Islet precursor cell (in vitro differentiated cells): ENCODE results near the gene ELF5.

ENCODE experiments used
- DNase-seq: peaks from one replicate; pipeline ENCODE4 v3.0.0-alpha.2; 2018

The ELF5 gene

DNA sequence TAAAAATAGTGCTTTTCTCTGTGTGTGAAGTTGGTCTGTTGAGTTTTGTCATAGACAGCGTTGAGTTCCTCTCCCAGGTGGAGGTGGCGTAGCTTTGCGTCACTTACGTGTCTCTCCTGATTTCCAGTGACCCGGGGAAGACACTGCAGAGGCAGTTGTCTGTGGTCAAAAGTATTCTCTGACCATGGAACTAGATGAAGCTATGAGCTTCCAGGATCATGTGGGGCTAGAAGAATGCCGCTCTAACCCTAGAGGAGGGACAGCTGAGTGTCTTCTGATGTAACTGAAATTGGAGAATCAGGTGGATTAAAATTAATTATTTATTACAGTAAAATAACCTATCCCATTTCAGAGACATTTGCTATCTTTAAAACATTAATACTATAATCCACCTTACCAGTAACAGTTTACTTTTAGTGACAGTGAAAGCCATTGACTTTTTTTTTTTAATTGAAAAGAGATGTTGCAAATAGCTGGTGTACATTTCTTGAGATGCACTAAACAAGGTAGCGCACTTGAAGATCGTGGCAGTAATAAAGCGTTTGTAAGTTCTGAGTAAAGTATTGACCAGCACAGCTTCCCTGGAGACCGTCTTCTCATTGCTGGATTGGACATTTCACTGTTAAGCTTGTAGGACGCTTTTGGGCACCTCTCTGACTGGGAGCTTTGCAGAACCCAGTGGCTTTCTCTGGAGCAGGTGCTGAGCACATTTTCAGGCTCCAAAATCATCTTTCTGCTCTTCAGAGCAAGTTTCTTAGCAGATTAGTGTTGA lies 65.2 kb downstream of the ELF5 start:
- DNase-seq, result no peak

DNA sequence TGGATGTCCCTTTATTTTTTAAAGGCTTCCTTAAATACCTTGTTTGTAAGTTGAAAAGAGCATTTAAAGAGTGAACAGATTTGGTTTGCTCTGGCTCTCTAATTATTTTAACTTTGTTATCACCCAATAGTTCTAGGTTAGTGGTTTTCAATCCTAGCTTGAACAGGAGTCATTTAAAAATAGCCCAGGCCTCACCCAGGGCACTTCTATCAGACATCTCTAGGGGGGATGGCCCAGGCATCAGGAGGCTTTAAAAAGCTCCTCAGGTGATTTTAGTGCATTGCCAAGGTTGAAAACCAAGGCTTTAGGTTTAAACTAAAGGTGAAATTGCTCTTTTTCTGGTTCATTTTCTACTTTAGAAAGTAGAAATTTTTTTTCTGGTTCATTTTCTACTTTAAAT lies 66.5 kb downstream of the ELF5 start:
- no peak for DNase-seq

GRCh38 chr11:34446386-34446785 lies 67.2 kb downstream of the ELF5 start:
- no peak for DNase-seq

DNA sequence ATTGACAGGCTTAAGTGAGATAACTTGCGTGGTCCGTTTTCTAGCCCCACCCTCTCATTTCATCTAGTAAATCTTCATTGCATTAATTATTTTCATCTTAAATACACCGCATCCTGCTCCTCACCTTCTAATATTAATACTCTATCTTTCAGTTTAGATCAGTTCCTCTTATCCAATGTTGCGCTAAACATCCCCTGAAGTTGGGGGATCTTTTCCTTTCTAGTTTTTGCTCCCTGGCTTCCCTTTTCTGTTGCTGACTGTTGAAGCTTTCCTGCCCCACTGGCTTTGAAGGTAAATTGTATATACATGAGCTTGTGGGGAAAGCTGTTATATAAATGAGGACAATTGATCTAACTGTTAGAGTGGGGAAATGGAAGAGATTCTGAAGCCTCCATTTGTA lies 67.6 kb downstream of the ELF5 start:
- no peak for DNase-seq

DNA sequence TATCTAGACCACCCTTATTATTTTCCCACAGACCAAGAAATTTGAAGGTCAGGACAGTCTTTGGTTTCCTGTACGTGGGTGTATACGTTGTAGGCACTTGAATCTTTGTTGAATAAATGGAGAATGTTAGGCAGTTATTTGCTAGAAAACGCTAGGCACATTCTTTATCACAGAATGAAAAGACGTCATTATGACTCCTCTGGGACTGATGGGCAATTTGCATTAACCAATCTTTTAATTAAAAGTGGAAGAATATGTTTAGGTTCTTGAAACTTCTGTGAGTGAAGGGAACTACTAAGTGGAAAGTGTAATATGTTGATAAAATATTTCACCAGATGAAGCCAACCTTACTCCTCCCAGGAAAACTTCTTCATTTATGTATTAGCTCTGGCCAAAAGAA lies 69.2 kb downstream of the ELF5 start:
- no peak for DNase-seq

DNA sequence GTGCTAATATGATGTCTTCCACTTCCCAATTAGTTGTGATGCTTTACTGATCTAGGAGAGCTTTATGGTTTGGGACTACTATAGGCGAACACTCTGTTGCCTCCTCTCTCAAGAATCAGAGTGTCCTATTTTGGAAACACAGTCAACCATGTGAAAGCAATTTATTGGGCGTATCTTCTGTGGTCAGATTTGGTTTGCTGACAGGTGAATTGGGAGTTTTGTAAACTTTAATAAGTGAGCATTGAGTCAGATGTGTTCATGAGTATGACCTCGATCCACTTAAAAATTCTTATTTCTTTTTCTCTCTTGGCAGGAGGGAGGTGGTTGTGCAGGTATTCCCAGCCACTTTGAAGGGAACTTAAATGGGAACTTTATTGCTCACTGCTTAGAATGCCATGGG lies 70.5 kb downstream of the ELF5 start:
- DNase-seq, result no peak

DNA sequence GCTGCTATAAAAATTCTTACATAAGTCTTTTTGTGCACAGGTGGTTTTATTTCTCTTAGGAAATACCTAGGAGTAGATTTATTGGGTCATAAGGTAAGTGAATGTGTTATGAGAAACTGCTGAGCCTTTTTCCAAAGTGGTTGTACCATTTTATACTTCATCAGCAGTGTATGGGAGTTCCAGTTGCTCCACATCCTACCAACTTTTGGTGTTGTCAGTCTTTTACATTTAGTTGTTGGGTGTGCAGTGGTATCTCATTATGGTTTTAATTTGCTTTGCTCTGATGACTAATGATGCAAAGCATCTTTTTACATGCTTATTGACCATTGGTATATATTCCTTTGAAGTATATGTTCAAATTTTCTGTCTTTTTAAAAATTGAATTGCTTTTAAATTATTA lies 71.8 kb downstream of the ELF5 start:
- no peak for DNase-seq

DNA sequence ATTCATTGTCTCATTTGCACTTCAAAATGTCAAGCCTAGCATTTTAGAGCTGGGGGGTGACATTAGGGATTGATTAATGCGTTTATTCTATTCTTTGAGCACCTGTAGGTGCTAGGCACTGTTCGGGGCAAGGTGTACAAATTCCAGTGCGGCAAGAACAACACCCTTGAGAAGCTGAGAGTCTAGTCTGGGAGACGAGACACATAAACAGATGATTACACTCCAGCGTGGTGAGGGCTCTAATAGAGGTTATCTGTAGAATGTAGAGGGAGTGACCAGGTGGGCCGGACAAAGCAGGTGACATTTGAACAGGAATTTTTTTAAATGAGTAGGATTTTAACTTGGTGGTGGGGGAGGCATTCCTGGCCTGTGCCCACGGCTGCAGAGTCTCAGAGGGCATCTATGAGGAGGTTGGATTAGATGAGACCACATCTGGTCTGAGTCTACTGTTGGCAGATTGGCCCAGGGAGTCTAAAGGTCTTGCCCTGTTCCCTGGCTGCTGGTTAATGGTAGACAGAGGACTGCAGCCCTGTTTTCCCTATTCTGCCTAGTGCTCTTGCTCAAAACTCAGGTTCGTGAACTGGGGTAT lies 73.9 kb downstream of the ELF5 start:
- DNase-seq, result no peak

DNA sequence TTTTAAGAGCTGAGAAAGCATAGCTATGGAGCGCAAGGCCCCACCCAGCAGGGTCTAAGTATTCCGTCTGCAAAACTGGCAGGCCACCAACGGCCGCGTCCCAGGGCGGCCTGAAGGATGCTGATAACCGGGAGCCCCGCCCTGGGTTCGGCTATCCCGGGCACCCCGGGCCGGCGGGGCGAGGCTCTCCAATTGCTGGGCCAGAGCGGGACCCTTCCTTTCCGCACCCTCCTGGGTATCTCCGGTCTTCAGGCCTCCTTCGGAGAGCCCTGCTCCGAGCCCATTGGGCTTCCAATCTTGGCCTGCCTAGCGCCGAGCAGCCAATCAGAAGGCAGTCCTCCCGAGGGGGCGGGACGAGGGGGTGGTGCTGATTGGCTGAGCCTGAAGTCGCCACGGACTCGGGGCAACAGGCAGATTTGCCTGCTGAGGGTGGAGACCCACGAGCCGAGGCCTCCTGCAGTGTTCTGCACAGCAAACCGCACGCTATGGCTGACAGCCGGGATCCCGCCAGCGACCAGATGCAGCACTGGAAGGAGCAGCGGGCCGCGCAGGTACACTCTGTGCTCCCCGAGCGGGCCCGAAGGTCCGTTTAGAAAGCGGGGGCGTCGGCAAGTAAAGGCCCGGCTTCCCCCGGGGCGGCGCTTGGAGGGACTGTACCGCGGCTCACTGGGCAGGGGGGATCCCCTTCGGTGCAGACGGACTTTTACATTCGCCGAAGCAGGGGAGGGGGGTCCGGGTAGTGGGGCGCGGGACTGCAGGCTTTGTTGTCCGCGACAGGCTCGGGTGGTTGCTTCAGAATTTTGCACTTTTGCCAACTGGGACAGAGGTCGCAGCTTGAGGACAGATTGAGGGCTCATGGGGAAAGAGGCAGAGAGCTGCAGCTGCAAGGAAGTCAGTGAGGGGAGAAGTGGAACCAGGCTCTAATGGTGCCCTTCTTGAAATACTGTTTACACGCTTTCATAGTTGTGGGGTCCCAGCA lies 74.8 kb downstream of the ELF5 start, which contains the start of gene CAT:
TSS of gene CAT (plus strand) at position 406 of the 979 bp plus-strand sequence. CDS start at position 486, 80 bp downstream.
- DNase-seq, result no peak

GRCh38 chr11:34437224-34438125 lies 76.1 kb downstream of the ELF5 start:
- DNase-seq, result no peak

DNA sequence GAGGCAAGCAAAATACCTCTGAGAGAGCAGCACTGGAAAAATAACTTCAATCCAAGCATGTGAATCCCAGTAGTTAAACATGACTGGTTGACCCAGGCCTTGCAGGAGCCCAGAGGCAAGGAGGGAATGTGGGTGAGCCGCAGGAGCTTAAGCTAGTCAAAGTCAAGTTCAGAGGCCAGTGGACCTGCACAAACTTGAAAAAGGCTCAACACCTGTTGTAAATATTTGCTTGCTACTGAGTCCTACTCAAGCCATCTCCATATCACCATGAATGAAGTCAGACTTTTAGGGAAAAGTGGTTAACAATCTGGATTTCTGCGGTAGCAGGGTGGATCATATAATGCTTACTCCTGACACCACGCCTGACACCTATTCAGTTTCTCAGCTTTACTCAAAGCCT lies 79.7 kb downstream of the ELF5 start:
- DNase-seq, result no peak

DNA sequence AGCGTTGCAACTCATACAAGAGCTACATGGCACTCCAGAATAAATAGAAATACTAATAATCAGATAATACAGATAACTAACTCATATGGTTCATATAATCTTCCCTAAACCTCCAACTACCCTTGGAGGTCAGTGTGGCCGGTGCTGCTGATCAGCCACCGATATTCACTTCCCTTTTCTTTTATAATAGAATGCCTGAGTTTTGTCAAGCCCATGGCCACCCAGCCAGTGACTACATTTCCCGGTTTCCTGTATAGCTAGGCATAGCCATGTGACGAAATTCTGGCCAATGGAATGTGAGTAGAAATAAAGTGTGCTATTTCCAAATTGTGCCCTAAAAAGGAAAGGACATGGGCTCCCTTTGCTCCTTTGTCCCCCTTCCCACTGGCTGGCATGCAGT lies 80.8 kb downstream of the ELF5 start:
- DNase-seq, result no peak

- no peak for DNase-seq
Observed at GRCh38 chr11:34431979-34432378, 81.6 kb downstream of the ELF5 start.
